ENCODE data around the gene CRACR2B.

DNA sequence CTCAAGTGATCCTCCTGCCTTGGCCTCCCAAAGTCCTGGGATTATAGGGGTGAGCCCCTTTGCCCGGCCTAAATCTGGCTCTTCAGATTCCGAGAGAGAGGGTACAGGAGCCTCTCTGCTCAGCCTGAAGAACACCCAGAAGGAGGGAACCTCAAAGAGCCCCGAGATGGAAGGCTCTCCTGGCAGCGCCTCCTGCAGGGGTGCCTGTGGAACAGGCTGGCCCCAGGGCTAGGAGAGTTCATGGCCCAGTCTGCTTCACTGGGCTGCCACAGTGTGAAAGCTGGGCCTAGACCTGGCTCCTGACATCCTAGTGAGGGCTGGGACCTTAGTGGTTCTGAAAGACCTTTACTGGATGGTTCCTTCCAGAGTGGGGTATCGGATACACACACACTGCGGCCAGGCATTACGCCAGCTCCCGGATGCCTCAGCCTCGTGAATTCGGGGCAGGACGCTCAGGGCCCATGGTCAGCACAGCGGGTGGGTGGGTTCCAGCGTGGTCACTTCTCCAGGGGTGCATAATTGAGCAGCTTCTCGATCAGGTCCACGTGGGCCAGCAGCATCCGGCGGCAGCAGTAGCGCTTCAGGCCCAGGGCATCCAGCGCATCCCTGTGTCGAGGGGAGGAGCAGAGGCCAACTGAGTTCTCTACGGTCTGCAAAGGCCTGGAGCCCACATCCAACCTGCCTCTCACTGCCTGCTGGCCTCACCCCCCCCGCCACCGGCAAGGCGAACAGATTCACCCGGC, 12.3 kb downstream of the CRACR2B start:
- TF ChIP-seq, protein P1, sequence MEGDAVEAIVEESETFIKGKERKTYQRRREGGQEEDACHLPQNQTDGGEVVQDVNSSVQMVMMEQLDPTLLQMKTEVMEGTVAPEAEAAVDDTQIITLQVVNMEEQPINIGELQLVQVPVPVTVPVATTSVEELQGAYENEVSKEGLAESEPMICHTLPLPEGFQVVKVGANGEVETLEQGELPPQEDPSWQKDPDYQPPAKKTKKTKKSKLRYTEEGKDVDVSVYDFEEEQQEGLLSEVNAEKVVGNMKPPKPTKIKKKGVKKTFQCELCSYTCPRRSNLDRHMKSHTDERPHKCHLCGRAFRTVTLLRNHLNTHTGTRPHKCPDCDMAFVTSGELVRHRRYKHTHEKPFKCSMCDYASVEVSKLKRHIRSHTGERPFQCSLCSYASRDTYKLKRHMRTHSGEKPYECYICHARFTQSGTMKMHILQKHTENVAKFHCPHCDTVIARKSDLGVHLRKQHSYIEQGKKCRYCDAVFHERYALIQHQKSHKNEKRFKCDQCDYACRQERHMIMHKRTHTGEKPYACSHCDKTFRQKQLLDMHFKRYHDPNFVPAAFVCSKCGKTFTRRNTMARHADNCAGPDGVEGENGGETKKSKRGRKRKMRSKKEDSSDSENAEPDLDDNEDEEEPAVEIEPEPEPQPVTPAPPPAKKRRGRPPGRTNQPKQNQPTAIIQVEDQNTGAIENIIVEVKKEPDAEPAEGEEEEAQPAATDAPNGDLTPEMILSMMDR (IDR thresholded peaks at IDR 0.05 in 4 of 5, conservative IDR thresholded peaks at IDR 0.05 in 1 of 5): no peak
- TF ChIP-seq POLR2A (IDR thresholded peaks at IDR 0.05): no peak
